BLaER1 treated with 17β-estradiol and CSF1 and Interleukin-3, amounts not matched to agents 10 nM and 100 nM (cell line): ENCODE results near the gene COPS7B.

Source experiments
- H3K27ac ChIP-seq, 11 experiments: shearing (Covaris generic); formaldehyde crosslinking; 2 replicates each; pipeline ENCODE4 v1.8.1; 2022
- H3K27me3 ChIP-seq, 11 experiments: shearing (Covaris generic); formaldehyde crosslinking; 2 replicates each; pipeline ENCODE4 v1.8.1; 2022
- H3K36me3 ChIP-seq, 11 experiments: shearing (Covaris generic); formaldehyde crosslinking; 2 replicates each; pipeline ENCODE4 v1.8.1; 2022
- H3K4me1 ChIP-seq, 10 experiments: shearing (Covaris generic); formaldehyde crosslinking; 2 replicates each; pipeline ENCODE4 v1.8.1; 2022
- H3K4me2 ChIP-seq, 11 experiments: shearing (Covaris generic); formaldehyde crosslinking; 2 replicates each; pipeline ENCODE4 v1.8.1; 2022
- H3K4me3 ChIP-seq, 10 experiments: shearing (Covaris generic); formaldehyde crosslinking; 2 replicates each; pipeline ENCODE4 v1.8.1; 2022
- H3K9ac ChIP-seq, 11 experiments: shearing (Covaris generic); formaldehyde crosslinking; 2 replicates each; pipeline ENCODE4 v1.8.1; 2022
- H3K9me3 ChIP-seq, 11 experiments: shearing (Covaris generic); formaldehyde crosslinking; replicated peaks in 1 of 11; 2 replicates each; pipeline ENCODE4 v1.8.1; 2022
- H4K20me1 ChIP-seq, 11 experiments: shearing (Covaris generic); formaldehyde crosslinking; 2 replicates each; pipeline ENCODE4 v1.8.1; 2022
- Cebpa-rat ChIP-seq, 11 experiments: shearing (Covaris generic); IDR thresholded peaks; 2 replicates each; pipeline ENCODE4 v1.8.1; 2022

COPS7B gene

DNA sequence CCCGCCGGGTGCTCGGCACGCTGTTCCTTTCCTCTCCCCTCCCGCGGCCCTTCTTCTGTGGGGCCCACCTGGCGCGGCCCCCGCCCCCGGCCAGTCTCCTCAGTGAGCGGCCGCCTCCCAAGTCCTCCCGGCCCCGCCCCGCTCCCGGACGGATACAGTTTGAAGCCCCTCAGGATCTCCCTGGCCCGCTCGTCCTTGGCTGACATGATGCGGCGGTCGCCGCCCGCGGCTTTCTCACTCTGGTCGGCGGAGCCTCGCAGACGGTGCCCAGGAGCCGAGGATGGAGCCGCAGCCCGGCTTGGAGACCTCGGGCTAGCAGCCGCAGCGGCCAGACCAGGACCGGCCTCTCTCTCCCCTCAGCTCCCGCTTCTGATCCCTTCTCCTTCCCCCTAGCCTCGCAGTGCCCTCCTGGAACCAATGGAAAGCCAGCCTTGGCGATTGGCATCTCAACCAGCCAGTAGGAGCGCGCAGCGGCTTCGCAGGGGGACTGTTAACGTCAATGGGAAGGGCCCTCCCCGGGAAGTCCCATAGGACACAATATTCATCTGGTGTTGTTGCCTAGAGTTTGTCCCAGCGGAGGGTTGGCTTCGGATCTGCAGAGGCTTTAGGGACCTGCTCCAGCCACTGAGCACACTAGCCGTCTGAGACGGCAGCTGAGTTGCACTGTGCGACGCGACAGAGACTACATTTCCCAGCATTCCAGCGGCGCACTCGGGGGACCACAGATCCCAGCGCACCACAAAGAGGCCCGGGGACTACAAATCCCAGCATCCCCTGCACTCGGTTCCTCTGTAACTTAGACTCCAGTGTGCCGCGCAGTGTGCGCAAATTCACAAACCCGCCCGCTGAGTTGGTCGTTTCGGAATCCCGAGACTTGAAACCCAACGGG, 5.1 kb upstream of the COPS7B start, which contains the start of gene PDE6D:
Gene PDE6D, minus strand, starts transcription at position 374 of the 889 bp plus-strand sequence. Its CDS starts 168 bp downstream, at position 206.
- H3K9me3 ChIP-seq, result no peaks in the 10 kb centered on the region
- TF ChIP-seq Cebpa-rat (IDR thresholded peaks at IDR 0.05), result no peak
- peak within 1 kb of the TSS; percentile 86 to 93 (median 90) for H3K4me3 ChIP-seq
- H3K9ac ChIP-seq, result peak within 1 kb of the TSS; percentile 83 to 88 (median 86)
- no peaks in the 10 kb centered on the region for H3K27me3 ChIP-seq
- H4K20me1 ChIP-seq, result peaks cover 5 to 40% (median 21%) of the 10 kb centered on the region in 11 experiments; a peak in 18 of 22 replicates
- peak within 1 kb of the TSS; percentile 44 to 82 (median 75); a peak in 21 of 22 replicates for H3K27ac ChIP-seq
- H3K4me2 ChIP-seq, result peak within 1 kb of the TSS; percentile 80 to 100 (median 97)
- peaks cover 44 to 58% (median 52%) of the 10 kb centered on the region in 10 experiments for H3K4me1 ChIP-seq
- H3K36me3 ChIP-seq, result peaks cover 0 to 19% (median 6%) of the 10 kb centered on the region in 11 experiments; a peak in 8 of 22 replicates

DNA sequence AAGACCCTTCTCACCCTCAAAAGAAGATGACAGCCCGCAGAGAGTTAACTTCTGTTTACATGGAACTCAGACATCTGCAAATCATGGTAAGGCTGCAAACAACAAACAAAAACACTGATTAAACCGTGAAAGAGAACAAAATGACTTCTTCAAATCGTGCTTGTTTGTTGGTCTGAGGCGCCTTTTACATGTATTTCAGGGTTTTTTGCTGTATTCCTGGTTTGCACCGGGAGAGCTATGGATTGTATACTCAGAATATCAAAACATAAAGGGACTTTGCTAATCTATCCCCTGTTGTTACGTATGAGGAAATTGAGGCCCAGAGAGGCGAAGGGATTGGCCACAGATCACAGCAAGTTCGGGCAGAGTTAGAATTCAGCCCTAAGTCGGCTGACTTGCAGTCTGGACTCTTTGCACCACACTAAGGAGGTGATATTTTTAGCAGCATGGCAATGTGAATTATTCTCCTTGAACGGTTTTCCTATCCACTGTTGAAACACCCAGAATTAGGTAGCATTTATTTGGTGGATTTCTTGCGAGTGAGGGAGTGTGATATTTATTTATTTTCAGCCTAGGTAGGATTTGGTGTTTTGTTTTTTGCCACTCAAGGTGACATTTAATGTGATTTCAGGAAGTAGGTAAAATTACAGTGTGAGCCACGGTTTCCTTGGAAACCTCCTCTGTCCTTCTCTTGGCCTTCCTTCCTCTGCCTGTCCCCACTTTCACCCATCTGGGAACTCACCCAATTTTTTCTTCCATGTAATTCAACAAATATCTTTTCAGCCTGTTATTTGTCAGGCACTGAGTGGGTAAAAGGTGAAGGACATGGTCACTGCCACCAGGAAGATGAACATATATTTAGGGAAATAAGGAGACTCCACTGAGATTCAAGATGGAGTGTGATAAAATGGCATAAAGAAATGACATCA, 4.2 kb upstream of the COPS7B start:
- Histone ChIP-seq H3K4me1 (peaks cover 47 to 62% (median 55%) of the 10 kb centered on the region in 10 experiments), H3K9me3 (no peaks in the 10 kb centered on the region), H4K20me1 (peaks cover 9 to 38% (median 24%) of the 10 kb centered on the region in 11 experiments; a peak in 18 of 22 replicates), H3K4me3 (peak overlapping the region; percentile 86 to 93 (median 90)), H3K36me3 (peaks cover 0 to 12% (median 2%) of the 10 kb centered on the region in 11 experiments; a peak in 7 of 22 replicates), H3K27ac (peak overlapping the region; percentile 9 to 82 (median 75); a peak in 19 of 22 replicates), H3K4me2 (peak overlapping the region; percentile 80 to 98 (median 86)), H3K27me3 (no peaks in the 10 kb centered on the region), H3K9ac (peak overlapping the region; percentile 83 to 88 (median 86))
- TF ChIP-seq Cebpa-rat (IDR thresholded peaks at IDR 0.05), result no peak

DNA sequence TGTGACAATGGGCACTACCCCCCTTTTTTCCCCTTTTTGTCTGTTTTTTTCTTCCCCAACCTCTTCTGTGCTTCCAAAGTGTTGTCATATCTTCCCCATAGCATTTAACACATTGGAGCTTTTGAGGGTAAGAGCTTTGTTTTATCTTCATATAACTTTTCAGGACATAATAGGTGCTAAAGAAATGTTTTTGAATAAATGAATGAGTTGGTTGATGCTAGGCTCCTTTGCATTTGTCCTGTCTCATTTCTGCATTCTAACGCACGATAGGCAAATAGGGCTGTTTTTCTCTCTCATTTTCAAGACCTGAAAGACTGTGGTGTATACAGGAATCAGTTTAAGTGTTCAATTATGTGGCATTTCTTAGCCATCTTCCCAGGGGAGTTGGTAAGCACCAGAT, 832 bp upstream of the COPS7B start:
- H3K4me1 ChIP-seq, result peaks cover 43 to 63% (median 55%) of the 10 kb centered on the region in 10 experiments
- peak overlapping the region in 8 of 11 experiments; percentile 74 to 82 (median 77); a peak in 13 of 22 replicates for H3K27ac ChIP-seq
- peak overlapping the region; percentile 61 to 97 (median 81); a peak in 21 of 22 replicates for H3K4me2 ChIP-seq
- H3K27me3 ChIP-seq, result no peaks in the 10 kb centered on the region
- peak overlapping the region in 6 of 11 experiments; percentile 83 to 87 (median 84); a peak in 8 of 22 replicates for H3K9ac ChIP-seq
- TF ChIP-seq Cebpa-rat (IDR thresholded peaks at IDR 0.05), result no peak
- H4K20me1 ChIP-seq, result peaks cover 8 to 42% (median 35%) of the 10 kb centered on the region in 11 experiments; a peak in 18 of 22 replicates
- no peaks in the 10 kb centered on the region for H3K9me3 ChIP-seq
- H3K4me3 ChIP-seq, result peak overlapping the region in 2 of 10 experiments; percentile 94 to 97; a peak in 2 of 20 replicates
- H3K36me3 ChIP-seq, result peaks cover 14 to 30% (median 24%) of the 10 kb centered on the region in 11 experiments

DNA sequence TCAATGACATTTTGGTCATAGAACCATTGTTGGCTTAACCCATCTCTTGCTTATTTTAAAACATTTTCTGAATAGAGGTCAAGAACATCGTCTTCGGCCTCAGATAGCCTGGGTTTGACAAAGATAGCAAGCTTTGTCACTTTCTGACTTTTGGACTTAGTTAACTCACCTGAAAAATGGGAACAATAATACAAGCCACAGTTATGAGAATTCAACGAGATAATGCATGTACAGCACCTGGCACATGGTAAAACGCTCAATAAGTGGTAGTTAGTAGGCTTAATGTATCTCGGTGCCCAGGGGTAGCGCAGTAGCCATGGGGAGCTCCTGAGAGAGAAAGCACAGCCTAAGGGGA, 446 bp upstream of the COPS7B start:
- no peaks in the 10 kb centered on the region for H3K9me3 ChIP-seq
- H4K20me1 ChIP-seq, result peaks cover 8 to 44% (median 33%) of the 10 kb centered on the region in 11 experiments; a peak in 18 of 22 replicates
- TF ChIP-seq Cebpa-rat (IDR thresholded peaks at IDR 0.05), result no peak
- peaks cover 15 to 33% (median 27%) of the 10 kb centered on the region in 11 experiments for H3K36me3 ChIP-seq
- peaks cover 43 to 63% (median 54%) of the 10 kb centered on the region in 10 experiments for H3K4me1 ChIP-seq
- H3K27ac ChIP-seq, result peak overlapping the region; percentile 20 to 82 (median 77); a peak in 20 of 22 replicates
- H3K27me3 ChIP-seq, result no peaks in the 10 kb centered on the region
- peak overlapping the region; percentile 79 to 97 (median 94) for H3K4me3 ChIP-seq
- peak overlapping the region; percentile 61 to 97 (median 81) for H3K4me2 ChIP-seq
- H3K9ac ChIP-seq, result peak overlapping the region; percentile 80 to 89 (median 84); a peak in 21 of 22 replicates

DNA sequence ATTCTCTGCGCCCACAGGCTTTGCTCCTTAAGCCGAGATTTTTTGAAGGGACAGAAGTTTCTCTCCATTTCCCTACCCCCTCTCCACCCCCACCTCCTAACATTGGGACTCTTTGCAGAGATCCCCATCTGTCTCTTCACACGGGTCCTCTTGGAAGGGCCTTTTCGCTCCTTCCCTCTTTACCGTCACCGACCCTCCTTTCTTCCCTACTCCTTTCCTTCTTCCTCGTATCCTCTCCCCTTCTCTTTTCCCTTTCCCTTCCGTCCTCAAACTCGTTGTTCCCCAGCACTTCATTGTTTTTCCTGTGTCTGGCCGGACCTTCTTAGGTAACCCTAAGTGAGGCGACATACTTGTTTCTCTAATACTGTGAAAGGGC, 660 bp downstream of the COPS7B start:
- Histone ChIP-seq H3K27ac (peak overlapping the region in 10 of 11 experiments; percentile 68 to 82 (median 77); a peak in 19 of 22 replicates), H3K9ac (peak overlapping the region; percentile 80 to 89 (median 84)), H3K4me3 (peak overlapping the region; percentile 79 to 97 (median 94)), H4K20me1 (peaks cover 13 to 55% (median 42%) of the 10 kb centered on the region in 11 experiments; a peak in 18 of 22 replicates), H3K27me3 (no peaks in the 10 kb centered on the region), H3K9me3 (no peaks in the 10 kb centered on the region), H3K4me1 (peaks cover 42 to 63% (median 54%) of the 10 kb centered on the region in 10 experiments), H3K36me3 (peaks cover 26 to 44% (median 38%) of the 10 kb centered on the region in 11 experiments), H3K4me2 (peak overlapping the region; percentile 86 to 98 (median 93))
- no peak for TF ChIP-seq Cebpa-rat (IDR thresholded peaks at IDR 0.05)

DNA sequence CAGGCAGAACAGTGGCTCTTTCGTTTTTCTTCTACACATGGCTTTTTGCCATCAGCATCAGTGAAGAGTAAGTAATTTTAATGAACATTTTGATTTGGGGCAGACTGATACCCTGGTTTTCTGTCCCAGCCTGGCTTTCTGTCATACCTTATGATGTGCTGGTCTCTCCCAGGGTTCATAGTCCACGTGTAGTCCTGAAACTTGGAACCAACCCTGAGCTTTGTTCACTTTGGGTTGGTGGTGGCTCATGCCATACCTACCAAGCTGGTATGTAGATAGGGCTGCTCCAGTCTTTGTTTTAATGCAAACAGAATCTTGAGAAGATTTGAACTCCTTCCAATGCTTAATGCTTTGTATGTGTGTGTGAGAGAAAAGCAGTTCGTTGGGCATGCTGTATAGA, 4.9 kb downstream of the COPS7B start:
- no peak overlapping the region for H3K9ac ChIP-seq
- no peak overlapping the region for H3K4me3 ChIP-seq
- no peaks in the 10 kb centered on the region for H3K27me3 ChIP-seq
- H4K20me1 ChIP-seq, result peaks cover 13 to 97% (median 67%) of the 10 kb centered on the region in 11 experiments; a peak in 20 of 22 replicates
- peaks cover 14 to 23% (median 19%) of the 10 kb centered on the region in 10 experiments for H3K4me1 ChIP-seq
- peaks cover 68 to 86% (median 80%) of the 10 kb centered on the region in 11 experiments for H3K36me3 ChIP-seq
- no peak for TF ChIP-seq Cebpa-rat (IDR thresholded peaks at IDR 0.05)
- H3K9me3 ChIP-seq, result no peaks in the 10 kb centered on the region
- no peak overlapping the region for H3K4me2 ChIP-seq
- H3K27ac ChIP-seq, result no peak overlapping the region

DNA sequence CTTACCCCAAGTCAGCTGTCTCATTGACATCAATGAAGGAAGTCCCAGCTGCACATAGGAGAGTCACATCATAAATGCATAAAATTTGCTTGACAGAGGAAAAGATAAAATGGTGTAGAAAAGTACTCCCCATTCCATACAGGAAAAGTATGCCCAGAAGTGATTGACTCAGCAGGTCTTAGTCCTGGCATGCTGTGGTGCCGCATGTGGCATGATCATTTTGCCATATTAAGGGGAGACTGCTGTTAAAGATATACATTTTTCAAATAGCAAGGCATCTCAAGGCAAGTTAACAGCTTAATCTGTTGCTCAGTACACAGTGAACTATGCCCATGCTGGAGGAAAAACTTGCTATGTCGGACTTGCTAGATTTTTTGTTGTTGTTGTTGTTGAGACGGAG, 8.1 kb downstream of the COPS7B start:
- no peak overlapping the region for H3K4me2 ChIP-seq
- H3K4me1 ChIP-seq, result no peaks in the 10 kb centered on the region
- H3K36me3 ChIP-seq, result peaks cover 95 to 100% (median 97%) of the 10 kb centered on the region in 11 experiments
- no peaks in the 10 kb centered on the region for H3K27me3 ChIP-seq
- no peak overlapping the region for H3K4me3 ChIP-seq
- no peaks in the 10 kb centered on the region for H3K9me3 ChIP-seq
- H3K9ac ChIP-seq, result no peak overlapping the region
- H4K20me1 ChIP-seq, result peaks cover 8 to 78% (median 45%) of the 10 kb centered on the region in 11 experiments; a peak in 20 of 22 replicates
- no peak for TF ChIP-seq Cebpa-rat (IDR thresholded peaks at IDR 0.05)
- no peak overlapping the region for H3K27ac ChIP-seq
